22Rv1 (cell line): Measurements from ENCODE around the gene SLC39A2.

Experiments used
- ZFX ChIP-seq: fragments of 450-650 bp; IDR thresholded peaks from 2 replicates; pipeline ENCODE4 v1.6.1; 2017; ENCODE audit warnings: antibody characterized with exemption, borderline replicate concordance
- TF ChIP-seq, protein P1 (sequence below): fragments of 450-650 bp; IDR thresholded peaks from 2 replicates; pipeline ENCODE4 v1.5.1; 2017; ENCODE audit warnings: mild to moderate bottlenecking

DNA sequence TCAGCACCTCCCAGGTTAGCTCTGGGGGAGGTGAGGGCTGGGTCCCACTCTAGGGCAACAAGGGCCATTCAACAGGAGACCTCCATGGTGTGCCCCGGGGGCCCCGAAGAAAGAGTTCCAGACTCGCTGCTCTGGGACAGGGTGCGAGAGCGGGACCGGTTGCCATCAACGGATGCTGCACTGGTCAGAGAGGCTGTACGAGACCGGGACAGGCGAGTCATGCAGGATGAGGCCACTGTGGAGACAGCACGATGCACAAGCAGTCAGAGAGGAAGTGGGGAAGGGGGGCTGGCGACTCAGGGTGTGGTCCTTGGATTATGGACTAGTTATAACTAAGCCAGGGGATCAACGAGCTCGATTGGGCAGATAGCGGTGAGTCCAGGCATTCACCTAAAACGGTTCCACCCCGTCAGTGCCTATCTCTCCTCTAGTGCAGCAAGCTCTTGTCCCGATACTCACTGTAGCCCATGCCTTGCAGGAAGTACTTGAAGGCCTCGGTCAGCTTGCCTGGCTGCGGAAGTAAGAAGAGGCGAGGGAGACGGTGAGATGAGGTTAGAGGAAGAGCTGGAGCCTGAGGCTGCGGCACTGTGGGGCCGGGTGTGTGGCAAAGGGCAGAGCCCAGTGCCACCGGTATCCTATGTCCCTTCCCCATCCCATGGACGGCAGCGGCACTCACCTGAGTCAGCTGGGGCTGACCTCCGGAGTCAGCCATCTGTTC lies 18.6 kb downstream of the SLC39A2 start:
- TF ChIP-seq, protein P1, sequence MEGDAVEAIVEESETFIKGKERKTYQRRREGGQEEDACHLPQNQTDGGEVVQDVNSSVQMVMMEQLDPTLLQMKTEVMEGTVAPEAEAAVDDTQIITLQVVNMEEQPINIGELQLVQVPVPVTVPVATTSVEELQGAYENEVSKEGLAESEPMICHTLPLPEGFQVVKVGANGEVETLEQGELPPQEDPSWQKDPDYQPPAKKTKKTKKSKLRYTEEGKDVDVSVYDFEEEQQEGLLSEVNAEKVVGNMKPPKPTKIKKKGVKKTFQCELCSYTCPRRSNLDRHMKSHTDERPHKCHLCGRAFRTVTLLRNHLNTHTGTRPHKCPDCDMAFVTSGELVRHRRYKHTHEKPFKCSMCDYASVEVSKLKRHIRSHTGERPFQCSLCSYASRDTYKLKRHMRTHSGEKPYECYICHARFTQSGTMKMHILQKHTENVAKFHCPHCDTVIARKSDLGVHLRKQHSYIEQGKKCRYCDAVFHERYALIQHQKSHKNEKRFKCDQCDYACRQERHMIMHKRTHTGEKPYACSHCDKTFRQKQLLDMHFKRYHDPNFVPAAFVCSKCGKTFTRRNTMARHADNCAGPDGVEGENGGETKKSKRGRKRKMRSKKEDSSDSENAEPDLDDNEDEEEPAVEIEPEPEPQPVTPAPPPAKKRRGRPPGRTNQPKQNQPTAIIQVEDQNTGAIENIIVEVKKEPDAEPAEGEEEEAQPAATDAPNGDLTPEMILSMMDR: no peak
- TF ChIP-seq ZFX: no peak
